CD4-positive, alpha-beta T cell treated with Interleukin-4 for 1 hour (primary cell): ENCODE measurements around the gene PIGT.

Experiments
- DNase-seq, 2 donors: peaks; one replicate each; pipeline ENCODE4 v3.0.0-alpha.2; 2020 to 2022

The PIGT gene

DNA sequence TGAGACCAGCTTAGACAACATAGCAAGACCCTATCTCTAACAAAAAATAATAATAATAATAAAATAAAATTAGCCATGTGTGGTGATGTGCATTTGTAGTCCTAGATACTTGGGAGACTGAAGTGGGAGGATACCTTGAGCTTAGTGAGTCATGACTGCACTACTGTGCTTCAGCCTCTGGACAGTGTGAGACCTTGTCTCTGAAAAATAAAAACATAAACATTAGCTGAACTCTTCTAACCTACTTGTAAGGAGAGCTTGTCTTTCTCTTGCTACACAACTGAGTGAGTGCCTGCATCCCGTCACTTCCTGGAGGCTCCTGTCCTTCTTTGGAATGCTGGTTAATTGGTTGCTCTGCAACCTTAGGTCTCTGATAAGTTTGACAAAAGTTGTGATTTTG, 13.0 kb upstream of the PIGT start:
- no peak for DNase-seq

DNA sequence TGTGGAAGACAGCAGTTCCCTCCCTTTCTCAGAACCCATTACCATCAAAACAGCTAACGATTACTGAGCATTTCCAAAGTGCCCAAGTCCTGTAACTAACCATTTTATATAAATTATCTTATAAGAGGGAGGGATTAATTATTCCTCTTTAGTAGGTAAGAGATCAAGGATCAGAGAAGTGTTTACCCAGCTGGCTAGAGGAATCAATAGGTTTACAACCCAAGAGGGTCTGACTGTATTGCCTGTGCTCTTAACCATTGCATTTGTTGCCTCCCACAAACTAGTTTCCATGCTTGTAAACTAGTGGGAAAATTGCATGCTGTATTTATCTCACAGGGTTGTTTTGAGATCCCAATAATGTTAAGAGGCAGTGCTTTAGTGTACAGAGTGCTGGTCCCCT, 11.5 kb upstream of the PIGT start:
- DNase-seq, result no peak

DNA sequence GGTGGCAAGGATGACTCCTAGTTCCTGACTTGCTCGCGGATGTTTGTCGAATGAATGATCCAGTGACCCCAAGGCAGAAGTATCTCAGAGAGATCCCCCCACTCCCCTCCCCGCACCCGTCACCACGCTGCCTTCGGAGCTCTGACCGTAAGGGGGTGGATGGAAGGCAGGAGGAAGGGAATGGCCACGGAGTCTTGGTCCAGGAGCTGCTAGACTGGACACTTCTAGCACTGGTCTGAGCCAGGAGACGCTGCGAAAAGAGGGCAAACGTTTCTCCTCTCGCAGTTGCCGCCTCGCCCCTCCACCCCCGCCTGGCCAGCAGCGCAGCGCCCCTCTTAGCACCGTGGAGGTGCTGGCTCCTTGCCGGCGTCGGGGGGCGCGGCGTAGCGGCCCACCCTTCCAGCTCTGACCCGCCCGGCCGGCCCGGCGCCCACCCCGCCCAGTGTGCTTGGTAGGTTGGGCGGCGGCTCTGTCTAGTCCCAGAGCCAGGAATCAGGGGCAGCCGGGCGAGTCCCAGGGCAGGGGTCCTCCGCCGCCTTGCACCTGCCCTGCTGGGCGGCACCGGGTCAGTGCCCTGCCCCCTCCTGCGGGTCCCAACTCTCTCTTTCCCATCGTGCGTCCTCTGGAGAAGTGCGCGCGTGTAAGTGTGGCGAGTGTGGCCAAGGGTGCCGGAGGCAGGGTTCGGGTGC, 10.2 kb upstream of the PIGT start:
- DNase-seq, result no peak

DNA sequence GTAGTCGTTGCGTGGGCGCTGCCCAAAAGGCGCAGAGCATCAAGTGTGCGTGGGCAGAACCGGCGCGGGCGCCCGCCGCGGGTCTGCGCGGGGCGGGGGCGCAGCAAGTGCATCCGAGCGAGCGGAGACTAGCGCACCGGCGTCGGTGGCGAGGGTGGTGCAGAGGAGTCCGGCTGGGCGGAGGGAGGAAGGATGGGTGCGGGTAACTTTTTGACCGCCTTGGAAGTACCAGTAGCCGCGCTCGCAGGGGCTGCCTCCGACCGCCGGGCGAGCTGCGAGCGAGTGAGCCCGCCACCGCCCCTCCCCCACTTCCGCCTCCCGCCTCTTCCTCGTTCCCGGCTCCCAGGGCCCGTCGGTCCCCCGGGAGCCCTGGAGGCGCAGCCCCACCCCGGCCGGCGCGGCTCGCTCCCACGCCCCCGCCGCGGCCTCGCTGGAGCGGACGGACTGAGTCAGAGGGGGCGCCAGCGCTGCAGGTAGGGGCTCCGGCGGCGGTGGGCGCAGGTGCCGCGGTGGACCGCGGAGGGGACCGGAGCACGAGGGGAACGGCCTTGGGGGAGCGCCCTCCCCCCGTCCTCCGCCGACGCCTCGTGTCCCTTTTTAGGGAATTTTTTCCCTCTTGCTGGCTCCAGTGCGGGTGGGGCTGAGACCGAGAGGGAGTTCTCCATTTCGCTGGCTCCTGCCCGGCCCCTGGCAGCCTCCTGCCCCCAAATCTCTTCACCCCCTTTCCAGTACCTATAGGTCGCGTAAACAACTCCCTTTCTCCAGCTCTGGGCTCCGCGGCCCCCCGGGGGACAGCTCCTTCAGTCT, 9.5 kb upstream of the PIGT start:
- DNase-seq, result peak; percentile 29 to 40

DNA sequence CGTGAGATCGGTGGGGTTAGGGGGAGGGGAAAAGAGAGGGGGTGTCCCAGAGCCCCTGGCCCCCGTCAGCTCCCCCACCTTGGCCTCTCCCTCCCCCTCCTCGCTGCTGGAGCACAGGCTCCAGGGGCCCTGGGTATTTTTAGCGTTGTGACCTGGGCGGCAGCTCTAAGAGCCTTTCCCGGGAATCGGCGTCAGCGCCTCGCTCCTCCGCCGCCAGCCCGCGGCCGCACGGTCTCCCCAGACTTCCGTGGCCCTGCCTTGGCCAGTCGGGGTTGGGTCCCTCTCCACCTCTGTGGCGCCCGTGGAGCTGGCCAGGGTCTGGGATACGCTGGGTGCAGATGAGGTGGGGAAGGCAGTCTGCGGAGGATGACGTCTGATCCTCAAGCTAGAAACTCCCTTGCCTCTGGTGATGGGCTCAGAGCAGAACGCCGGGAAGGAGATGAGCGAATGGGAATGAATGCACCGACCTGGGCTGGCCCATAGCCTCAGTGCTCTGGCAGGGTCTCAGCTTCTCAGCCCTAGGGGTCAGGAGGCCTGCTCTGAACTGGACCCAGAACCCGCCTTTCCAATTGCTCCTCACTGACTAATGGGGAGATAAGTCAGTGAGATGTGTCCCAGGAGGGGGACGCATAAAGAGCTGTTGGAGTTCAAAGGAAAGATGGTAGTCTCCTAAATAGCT, 8.7 kb upstream of the PIGT start:
- no peak for DNase-seq

DNA sequence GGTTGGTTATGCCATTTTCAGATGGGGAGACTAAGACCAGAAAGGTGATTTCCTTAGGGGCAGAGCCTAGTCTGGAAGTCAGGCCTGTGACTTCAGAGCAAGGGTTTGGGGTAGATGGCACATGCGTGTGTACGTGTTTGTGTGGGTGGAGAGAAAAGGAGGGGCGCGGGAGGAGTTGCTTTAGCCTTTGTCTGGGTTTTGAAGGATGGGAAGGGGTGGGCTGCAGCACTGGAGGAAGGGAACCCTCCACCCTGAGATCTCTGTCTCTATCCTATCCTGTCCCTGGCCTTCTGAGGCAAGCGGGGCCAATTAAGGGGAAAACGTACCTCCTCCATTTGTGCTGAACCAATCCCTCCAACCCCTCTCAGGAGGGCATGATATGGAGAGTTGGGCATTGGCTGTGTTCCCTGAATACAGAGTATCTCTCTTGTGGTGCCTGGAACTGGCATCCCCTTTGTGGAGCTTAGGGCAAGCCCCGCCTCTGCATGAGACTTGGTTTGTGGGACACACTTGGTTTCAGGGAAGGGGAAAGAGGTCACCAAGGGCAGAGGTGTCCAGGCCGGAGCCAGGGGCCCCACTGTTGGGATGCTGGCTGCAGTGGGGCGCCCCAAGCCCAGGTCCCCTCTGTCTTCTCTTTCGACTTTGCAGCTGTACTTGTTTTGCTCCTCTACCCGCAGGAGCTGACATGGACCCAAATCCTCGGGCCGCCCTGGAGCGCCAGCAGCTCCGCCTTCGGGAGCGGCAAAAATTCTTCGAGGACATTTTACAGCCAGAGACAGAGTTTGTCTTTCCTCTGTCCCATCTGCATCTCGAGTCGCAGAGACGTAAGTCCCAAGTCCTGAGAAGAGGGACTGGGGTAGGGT, 7.9 kb upstream of the PIGT start, which contains the start of gene DBNDD2:
Gene DBNDD2, plus strand, starts transcription at position 507 of the 863 bp plus-strand sequence. Its CDS starts 179 bp downstream, at position 686.
- DNase-seq, result no peak

DNA sequence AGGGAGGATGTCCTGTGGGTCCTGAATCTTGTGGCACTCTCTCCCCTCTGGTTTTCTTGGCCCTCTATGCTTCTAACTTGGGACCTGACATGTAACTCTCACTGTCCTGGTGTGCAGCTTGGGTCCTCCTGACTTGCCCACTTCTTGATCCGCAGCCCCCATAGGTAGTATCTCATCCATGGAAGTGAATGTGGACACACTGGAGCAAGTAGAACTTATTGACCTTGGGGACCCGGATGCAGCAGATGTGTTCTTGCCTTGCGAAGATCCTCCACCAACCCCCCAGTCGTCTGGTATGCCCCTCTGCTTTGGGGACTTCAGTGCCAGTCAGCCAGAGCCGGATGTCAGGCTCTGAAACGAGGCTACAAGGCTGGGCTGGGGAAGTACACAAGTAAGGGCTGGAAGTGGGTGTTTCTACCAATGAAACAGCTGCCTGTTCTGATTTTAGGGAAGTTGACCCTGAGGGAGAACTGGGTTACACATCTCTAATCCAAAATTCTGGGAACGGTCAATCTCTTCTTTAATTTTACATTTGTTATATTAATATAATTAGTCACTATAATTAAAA, 7.2 kb upstream of the PIGT start:
- DNase-seq, result peak in 1 of 2 donors; percentile 33

DNA sequence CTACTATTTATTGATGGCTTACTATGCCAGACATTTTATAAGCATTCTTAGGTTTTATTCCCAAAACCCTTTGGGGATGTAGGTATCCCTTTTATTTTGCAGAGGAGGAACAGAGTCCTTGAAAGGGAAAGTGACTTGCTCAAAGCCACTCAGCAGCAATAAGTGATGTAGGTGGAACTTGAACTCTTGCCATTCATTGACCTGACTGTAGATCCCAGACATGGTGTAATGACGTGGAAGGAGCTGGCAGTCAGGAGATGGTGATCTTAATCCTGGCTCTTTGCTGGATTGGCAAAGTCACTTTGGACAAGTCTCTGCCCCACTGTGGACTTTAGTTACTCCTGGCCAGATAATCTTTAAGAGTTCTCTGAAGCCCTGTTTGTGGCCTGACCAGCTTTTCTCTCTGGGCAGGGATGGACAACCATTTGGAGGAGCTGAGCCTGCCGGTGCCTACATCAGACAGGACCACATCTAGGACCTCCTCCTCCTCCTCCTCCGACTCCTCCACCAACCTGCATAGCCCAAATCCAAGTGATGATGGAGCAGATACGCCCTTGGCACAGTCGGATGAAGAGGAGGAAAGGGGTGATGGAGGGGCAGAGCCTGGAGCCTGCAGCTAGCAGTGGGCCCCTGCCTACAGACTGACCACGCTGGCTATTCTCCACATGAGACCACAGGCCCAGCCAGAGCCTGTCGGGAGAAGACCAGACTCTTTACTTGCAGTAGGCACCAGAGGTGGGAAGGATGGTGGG, 6.2 kb upstream of the PIGT start:
- no peak for DNase-seq

DNA sequence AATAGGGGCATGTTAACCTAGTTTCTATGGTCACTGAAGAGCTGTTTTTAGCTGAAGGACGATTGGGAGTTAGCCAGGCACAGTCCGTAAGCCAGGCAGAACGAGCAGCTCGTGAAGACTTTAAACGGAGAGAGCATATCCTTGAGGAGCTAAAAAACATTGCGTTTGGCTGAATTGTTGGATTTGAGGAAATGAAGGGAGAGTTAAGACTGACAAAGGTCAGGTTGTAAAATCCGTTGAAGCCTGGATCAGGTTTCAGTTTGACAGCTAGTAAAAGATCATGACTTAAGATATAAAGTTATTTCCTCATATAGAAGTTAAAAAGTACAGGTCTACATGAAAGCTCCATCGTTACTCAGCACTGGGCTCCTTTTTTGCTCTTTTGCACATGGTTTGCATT, 5.1 kb upstream of the PIGT start:
- no peak for DNase-seq

DNA sequence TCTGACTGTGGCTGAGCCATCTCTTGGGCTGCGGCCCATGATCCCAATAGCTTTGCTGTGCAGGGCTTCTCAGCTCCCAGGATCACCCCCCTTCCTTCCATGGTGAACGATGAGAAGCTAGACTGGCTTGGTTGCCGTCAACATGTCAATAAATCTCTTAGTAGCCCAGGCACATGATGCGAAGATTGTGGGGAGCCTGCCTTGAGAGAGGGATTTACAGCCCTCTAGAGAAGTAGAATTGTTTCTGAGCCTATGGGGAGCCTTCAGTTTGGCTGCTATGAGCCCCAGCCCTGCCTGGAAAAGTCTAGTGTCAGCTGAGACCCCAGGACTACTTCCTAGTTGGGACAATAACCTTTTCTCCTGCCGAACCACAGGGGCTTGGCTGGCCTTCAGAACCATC, 3.3 kb upstream of the PIGT start:
- no peak for DNase-seq

DNA sequence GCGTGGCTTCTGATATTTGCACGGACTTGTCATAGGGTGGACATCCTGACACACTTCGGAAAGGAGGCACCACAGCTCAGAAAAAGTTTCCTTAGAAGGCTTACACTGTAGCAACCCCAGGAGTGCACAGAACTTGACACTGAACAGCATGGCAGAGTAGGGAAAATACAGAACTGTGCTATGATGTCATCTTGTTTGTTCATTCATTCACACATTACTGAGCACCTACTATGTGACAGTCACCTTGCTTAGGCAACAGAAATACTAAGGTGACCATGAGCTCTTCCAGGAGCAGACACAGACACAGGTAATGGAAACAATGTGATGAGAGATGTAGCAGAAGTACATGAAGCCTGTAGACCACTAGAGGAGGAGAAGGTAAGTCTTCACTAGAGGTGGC, 2.5 kb upstream of the PIGT start:
- DNase-seq, result no peak

DNA sequence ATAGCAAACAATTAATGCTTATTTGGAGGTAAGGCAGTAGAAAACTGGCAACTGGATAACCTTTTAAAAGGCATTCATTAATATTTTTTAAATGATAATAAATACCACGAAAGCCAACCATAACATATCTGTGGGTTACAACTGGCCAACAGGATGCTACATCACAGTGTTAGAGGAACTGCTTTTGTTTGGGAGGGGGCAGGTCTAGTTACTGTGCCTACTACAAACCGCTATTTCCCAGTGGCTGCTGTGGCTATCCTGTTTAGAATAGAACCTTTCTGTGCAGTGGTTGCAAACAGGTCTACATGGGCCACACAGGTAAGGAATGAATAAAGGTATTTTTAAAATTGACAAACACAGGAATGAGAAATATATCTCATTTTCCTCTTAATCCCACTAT, 976 bp downstream of the PIGT start:
- DNase-seq, result no peak

DNA sequence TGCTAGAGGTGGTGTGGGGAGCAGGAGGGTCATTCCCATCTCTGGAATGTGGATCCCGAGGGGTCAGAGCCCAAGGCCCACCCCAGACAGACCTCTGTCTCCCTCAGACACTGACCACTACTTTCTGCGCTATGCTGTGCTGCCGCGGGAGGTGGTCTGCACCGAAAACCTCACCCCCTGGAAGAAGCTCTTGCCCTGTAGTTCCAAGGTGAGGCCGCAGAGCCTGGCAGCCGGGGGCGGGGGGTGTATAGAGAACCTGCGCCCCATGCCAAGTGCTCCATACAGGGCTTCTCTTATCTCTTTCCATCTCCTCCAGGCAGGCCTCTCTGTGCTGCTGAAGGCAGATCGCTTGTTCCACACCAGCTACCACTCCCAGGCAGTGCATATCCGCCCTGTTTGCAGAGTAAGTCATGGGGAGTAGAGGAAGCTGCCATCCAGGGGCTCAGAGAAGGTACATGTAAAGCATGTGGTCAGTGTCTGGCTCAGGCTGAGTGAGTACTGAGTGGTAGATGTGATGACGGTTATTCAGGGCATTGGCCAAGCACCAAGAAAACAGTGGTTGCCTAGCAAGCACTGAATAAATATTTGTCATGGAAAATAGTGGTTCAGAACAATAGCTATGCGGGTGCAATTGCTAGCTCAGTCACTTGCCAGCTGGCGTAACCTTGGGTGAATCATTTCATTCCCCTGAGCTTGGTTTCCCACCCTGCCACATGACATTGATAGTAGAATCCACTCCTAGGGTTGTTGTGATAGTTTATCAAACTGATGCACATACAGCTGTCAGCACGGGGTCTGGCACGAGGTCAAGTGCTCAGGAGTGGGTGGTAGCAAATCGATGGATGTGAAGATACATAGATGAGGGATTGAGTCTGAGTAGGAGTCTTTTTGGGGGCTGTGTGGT, 3.5 kb downstream of the PIGT start:
- DNase-seq, result peak in 1 of 2 donors; percentile 35

DNA sequence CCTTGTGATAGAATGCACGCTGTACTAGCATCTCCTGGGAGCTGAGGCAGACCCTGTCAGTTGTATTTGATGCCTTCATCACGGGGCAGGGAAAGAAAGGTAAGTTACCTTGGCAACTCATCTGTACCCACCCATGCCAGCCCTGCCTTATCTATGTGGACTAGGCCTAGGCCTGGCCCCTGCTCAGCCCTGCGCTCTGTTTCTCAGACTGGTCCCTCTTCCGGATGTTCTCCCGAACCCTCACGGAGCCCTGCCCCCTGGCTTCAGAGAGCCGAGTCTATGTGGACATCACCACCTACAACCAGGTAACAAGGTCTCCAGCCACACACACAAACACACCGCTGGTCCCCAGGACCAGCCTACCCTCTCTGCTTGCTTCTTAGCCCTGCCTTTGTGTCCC, 4.2 kb downstream of the PIGT start:
- no peak for DNase-seq

DNA sequence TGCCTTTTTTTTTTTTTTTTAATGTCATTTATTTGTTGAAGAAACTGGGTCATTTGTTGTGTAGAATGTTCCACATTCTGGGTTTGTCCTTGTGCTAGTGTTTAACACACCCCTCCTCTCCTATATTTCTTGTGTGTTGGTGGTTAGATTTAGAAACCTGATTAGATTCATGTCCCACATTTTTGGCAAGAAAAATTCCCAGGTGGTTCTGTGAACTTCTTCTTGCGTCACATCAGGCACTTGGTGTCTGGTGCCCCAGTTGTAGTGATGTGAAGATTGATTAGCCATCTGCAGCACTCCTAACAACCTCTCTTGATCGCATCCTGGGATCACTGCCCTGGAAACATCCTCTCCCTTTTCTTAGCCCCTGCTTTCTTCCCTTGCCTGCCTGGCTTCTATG, 7.8 kb downstream of the PIGT start:
- no peak for DNase-seq

DNA sequence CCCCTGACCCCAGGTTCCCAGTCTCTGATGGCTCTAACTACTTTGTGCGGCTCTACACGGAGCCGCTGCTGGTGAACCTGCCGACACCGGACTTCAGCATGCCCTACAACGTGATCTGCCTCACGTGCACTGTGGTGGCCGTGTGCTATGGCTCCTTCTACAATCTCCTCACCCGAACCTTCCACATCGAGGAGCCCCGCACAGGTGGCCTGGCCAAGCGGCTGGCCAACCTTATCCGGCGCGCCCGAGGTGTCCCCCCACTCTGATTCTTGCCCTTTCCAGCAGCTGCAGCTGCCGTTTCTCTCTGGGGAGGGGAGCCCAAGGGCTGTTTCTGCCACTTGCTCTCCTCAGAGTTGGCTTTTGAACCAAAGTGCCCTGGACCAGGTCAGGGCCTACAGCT, 9.6 kb downstream of the PIGT start:
- DNase-seq, result no peak

DNA sequence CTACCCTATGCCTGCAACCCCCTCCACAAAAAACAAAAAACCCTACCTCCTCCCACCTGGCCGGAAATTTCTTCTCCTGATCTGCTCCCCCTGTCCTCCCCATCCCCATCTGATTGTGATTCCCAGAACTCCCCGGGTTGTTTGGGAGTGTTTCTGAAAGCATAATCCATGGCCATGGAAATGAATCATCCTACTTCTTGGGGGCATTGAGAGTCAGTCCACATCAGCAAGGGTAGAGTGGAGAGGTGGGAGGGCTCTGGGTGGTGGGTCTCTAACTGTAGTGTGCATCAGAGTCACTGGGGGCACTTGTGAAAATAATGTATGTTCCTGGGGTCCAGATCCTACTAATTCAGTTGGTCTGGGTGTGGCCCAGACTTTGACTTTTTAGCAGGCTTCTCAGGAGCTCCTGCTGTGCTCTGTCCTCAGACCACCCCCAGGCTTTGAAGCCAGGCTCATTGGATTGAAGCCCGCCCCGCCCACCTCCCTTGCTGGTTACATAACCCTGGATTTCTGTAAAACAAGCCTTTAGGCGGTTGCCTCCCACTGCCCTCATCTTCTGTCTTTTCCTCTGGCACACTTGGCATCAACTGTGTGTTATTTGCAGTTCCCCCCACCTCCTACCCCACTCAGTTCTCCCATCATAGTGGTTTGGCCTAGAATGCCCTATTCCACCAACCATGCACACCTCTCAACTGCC, 10.5 kb downstream of the PIGT start:
- no peak for DNase-seq

DNA sequence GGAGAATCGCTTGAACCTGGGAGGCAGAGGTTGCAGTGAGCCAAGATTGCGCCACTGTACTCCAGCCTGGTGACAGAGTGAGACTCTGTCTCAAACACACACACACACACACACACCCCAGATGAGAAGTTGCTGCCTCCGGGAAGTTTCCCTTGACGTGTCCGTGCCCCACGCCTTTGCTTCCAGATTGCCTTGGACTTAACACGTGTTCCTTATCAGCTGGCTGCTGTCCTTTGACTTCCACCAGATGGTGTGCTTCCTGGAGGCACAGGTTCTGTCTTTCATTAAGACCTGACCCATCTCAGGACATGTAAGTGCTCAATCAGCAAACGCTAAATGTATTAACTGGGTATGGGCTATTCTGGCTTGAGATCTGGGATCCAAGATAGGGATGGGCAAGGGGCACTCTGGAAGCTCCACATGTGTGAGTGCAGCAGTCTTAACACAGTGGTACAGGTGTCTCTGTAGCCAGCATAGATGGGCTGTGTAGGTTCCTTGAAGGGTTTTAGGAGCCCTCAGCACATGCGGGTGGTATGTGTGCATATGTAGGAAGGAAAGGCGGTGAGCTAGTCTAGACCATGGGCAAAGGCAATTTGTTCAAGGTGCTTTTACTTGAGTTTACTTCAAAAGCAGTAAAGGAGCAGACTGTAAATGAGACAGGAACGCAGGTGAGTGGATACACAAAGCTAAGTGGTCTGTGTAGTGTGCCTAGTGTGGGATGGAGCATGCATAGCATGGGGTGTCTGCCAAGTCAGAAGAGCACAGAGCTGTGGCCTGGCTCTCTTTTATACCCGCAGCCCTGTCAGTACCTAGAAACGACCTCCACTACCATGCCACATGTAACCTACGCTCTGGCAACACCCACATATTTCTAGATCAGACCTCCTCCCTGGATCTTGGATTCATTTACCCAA, 11.6 kb downstream of the PIGT start:
- DNase-seq, result no peak

DNA sequence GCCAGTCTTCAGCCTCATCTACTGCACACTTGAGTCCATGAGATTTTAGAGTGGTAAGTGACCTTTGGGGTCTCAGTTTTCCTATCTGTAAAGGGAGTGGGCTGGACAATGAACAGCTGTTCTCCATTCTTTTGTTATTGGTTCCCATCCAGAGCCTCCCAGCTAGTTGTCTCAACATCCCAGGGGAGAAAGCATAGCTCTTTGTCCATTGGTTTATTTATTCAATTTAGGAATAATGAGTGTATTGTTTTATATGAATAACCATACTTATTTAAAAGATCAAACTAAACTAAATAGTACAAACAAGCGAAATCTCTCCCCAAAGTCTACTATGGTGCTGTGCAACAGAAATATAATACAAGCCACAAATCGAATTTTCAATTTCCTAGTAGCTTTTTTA, 13.7 kb downstream of the PIGT start:
- DNase-seq, result no peak
